ENCODE results near the gene RGS14.

Gene RGS14

GRCh38 chr5:177385720-177386119, 28.0 kb downstream of the RGS14 start:
- DNase-seq, result no peak

DNA sequence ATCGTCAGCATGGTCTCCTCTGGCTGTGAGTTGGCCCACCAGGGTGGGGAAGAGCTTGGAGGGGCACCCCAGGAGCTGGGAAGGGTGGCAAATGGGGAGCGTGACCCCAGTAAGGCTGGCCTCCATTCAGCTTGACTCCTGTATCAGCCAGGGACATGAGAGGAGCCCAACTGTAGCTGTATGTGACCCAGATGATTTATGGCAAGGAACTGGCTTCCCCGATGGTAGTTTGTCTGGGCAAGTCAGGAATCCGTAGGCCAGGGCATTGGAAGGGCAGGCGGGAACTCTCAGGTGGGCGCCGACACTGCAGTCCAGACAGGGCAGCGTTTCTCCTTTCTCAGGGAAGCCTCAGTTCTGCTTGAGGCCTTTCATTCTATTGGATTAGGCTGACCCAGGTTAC, 28.8 kb downstream of the RGS14 start:
- DNase-seq, result no peak

DNA sequence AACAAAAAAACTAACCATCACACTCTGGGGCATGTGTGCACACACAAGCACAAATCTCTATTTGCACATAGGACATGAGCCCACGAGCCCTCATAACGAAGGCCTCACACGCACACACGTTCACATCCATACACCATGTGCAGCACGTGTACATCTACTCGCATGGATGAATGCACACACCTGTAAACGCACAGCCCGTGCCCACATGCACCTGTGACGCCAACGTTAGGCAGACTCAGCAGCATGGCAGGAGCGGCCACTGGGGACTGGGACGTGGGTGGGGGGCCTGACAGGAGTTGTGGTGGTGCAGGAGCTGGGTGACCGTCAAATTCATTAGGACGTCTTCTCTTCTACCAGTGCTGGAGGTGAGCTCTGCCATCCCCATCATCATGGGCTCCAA, 29.7 kb downstream of the RGS14 start:
- no peak for DNase-seq

- DNase-seq, result no peak
Observed at GRCh38 chr5:177388521-177389052, 30.9 kb downstream of the RGS14 start.

DNA sequence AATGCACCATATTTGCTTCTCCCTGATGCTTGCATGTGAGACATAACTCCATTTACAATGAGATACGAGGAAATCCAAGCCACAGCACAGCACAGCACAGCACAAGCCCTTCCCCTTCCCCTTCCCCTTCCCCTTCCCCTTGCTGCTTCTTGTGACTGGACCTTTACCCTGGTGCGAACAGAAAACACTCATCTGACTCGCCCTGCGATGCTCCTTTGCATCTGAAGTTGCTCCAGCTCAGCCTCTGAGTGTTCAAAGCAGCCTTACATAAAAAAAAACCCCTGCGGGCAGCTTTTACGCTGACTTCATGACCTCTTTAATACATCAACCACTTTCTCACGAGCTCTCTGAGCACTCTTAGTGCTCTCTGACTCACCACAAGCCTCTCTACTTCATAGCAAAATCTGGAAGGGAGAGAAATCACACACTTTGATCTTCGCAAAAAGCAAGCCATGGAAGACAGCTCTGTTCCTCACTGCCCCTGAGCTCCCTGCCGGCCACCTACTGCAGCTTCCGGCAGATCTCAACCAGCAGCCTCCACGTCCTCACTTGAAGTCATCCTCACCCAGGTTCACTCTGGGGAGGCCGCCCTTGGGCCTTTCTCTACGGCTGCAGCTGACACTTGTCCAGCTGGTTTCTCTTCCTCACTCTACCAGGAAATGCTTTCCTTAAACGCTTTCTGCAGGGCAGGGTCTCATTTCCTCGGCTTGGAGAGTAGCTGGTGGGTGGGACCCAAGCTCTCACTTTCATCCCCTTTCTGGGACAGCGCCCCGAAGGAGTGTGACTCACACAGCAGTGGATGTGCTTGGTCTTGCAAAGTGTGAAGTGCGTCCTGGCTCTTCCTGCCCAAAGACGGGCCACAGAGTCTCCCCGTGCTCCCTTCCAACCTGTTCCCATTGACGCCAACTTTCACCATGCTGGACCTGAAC, 31.8 kb downstream of the RGS14 start:
- peak; percentile 94 for DNase-seq

DNA sequence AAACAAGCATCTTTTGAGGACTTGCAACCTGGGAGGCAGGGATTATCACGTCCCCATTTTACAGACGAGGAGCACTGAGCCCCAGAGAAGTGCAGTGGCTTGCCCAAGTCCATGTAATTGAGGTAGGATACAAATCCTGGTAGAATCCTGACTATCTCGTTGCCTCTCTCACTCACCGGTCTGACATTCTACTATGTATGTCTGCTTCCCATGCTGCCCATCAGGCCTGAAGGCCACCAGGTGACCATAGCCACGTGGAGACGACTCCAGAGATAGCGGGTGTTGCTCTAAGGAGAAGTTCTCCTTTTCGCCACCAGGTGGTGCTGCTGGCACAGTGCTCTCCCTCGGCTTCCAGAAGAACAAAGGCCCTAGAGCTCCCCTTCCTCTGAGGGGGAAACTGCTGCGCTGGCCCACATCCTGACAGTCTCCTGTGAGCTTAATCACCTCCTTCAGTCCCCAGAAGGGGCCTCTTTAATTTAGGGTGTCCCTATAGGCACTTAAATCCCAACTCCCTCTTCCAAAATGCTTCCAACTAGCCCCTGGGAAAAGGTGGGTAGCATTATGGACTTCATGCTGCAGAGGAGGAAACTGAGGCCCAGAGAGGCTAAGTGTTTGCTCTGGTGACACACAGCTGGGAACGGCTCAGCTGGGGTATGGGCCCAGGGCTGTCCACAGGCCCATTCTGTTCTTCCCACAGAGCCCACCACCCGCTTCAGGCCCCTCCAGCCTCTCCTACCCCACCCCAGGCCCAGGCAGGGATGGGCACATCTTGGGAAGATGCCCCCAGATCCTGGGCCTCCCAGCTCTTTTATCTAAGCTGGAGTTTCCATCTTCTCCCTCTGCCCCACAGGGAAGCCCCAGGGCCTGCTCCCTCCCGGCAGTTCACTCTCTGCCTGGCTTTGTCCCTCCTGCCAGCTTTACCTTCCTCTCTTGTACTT, 32.9 kb downstream of the RGS14 start:
- peak; percentile 78 for DNase-seq

DNA sequence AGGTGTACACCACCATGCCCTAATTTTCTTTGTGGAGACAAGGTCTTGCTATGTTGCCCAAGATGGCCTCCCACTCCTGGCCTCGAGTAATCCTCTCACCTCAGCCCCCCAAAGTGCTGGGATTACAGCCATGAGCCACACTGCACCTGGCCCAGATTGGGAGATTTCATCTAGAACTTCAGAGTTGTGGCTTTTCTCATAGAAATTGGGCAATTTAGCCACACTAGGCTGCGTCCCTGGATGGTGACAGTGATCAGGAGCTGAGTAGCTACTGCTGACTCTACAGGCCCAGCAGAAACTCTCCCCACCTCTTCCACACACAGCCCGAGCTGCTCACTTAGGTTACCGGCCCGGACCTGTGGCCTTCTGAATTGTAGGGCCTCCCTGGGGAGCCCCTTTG, 35.0 kb downstream of the RGS14 start:
- DNase-seq, result peak; percentile 28

DNA sequence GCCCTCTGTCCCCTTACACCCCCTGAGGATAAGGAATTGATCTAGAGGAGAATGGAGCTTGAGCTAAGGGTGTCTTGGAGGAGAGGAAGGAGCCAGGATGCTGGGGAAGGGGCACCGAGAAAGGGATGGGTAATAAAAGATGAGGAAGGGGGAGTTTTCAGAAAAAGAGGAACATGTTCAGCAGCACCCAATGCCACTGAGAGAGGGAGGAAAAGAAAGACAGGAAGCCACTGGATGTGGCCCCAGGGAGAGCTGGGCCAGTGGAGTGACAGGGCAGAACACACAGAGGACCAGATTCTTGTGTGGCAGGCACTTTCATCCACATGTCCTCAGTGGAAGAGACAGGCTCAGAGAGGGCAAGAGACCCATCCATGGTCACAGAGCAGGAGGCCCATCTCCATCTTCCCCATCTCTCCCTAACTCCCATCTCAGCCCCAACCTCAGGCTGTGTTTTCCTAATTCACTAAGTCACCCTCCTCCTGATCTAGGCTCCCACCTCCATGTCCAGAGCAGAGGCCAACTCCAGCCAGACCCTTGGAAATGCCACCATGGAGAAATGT, 35.6 kb downstream of the RGS14 start:
- DNase-seq, result peak; percentile 62

DNA sequence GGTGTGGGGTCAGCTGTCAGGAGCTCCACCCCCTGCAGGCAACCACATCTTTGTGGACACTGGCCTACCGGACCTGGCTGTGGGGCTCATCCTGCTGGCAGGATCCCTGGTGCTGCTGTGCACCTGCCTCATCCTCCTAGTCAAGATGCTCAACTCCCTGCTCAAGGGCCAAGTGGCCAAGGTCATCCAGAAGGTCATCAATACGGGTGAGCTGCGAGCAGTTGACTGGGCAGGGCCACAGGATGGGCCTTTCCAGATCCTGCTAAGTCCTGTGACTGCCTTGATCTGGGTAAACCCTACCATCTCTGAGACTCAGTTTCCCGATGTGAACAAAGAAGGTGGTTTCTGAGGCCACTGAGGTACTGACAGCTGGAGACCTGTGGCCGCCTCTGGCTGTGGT, 36.3 kb downstream of the RGS14 start:
- no peak for DNase-seq

DNA sequence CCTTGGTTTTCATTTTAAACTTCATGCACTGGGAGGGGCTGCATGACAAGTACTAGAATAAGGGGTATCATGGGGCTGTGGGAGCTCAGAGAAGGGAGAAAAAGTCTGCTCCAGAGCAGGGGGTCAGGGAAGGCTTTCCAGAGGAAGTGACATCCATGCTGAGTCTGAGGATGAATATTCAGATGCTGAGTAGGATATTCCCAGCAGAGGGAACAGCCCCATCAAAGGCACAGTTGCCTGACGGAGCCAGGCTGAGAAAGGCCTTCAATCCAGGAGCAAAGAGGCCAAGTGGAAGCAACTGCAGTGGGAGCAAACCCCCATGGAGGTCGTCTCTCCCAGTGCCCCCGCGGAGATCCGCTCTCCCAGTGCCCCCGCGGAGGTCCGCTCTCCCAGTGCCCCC, 38.4 kb downstream of the RGS14 start:
- no peak for DNase-seq

GRCh38 chr5:177396807-177397206, 39.1 kb downstream of the RGS14 start:
- no peak for DNase-seq

- no peak for DNase-seq
Observed at GRCh38 chr5:177397875-177398390, 40.2 kb downstream of the RGS14 start.

DNA sequence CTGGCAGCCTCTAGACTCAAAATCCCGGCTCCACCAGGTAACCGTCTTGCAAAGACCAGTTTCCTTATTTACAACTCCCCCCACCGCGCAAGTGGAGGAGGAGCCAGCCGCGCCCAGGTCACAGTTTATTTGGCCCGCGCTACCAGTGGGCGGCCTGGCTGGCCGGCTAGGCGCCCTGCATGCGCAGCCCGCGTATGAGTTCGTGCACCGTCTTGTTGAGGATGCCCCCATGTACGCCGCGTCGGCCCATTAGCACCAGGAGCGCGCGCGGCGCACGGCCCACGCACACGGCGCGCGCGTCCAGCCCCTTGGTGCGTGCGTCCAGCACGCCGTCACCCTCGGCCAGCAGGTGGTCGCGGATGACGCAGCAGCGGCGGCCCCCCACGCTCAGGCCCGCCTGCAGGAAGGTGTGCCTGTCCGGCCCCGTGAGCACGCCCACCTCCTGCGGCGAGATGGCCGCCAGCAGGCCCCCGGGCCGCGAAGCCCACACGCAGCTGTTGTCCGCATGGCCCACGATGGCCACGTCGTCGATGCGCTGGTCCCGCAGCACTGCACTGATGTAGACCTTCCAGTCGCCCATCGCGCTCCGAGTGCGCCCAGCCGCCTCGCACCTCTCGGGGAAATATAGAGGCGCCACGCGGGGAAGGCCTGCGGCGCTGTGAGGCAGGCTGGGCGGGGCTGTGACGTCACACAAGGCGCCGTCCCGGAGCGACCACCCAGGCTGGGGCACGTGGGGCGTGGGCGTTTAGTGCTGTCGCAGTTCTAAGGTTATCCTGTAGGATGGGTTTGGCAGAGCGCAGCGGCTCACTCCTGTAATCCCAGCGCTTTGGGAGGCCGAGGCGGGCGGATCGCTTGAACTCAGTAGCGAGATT, 42.5 kb downstream of the RGS14 start, which contains the start of gene PFN3:
Gene PFN3, minus strand, starts transcription at position 665 of the 872 bp plus-strand sequence. Its CDS starts 85 bp downstream, at position 580.
- DNase-seq, result no peak

- DNase-seq, result peak; percentile 10
Observed at GRCh38 chr5:177402271-177403043, 44.7 kb downstream of the RGS14 start.

GRCh38 chr5:177403102-177403791, 45.5 kb downstream of the RGS14 start:
- no peak for DNase-seq

DNA sequence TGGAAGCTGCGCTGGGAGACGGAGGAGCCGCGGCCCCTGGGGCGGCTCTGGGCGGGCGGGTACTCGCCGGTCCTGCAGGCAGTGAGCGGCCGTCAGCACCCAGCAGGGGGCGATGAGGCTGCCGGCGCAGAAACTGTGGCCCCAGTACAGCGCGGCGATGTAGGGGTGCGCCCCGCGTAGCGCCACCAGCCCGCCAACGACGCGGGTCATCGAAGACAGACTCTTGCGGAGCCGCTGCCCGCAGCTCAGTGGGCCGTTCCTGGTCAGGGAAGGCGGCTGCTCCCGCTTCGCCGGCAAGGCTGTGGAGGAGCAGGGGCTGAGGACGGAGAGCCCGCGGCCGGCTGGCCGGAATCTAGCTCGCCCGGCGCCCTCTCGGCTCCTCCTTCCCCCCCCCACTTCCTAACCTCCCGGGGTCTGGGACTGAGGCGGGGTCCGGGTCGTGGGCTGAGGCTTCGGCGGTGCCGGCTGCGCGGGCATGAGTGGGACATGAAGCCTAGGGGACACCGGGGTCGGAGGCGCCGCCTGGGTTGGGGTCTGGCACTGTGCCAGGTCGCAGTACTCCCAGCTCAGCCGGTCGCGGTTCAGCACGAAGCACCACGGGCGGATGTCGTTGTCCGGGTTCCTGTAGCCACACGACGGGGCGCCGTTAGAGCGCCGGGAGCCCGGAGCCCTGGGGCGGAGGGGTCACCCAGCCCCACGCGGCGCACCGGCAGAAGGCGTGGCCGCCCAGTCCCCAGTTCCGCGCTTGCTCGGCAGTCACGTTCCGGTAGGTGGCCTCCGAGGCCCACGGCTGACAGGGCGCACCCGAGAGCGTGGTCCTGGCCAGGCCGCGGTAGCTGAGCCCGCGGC, 46.3 kb downstream of the RGS14 start:
- DNase-seq, result peak; percentile 79

- DNase-seq, result no peak
Observed at GRCh38 chr5:177404641-177405179, 47.0 kb downstream of the RGS14 start.

DNA sequence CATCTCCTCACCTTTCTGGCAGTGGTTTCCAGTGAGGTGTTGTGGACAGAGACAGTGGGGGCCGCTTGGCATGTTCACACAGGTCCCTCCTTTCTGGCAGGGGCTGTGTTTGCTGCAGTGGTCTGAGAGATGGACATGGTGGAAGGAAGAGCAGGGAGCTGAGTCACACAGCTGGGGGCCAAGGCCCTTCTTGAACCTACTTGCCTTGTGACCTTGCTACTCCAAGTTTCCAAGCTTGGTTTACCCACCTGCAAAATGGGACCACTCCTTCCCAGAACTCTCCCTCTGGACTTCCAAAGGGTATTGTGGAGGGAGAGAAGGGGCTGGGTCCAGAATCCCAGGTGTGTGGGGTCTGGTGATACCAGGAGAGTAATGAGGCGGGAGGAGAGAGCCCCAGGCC, 47.6 kb downstream of the RGS14 start:
- no peak for DNase-seq

DNA sequence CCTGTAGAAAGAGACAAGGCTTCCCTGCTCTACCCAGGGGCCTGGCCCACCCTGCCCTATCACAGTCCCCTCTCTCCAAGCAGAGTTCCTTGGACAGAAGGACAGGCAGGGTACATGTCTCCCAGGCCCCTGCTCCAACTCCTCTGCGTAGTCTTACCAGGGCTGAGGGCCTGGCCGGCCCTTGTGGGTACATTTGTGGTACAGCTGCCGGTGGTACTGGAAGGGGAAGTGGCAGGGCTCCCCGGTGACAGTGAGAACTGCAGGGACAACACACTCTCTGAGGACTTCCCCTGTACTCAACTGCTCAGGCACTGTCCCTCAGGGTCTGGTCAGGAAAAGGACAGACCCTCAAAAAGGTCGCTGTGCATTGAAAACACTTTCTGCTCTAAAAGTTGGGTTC, 48.1 kb downstream of the RGS14 start:
- DNase-seq, result peak; percentile 87

Data from MV-4-11 (cell line).